Left colon (tissue), 2 donors: ENCODE data around the gene RPUSD2. TPM values are rescaled to one million over a fixed set of nuclear protein-coding genes. Genes with fewer than 3 reads are reported as not detected.
A peak's percentile ranks its signal among the peaks of the same experiment; 100 is the strongest.
"Not testable (repeated sequence)": the region's sequence is repeated elsewhere in the genome, so short reads cannot be mapped to it uniquely, and the experiment has no call there.

ENCODE experiments used
- ATAC-seq: fragments of 200-7000 bp; cut with Tn5 transposase; one replicate; pipeline ENCODE4 v1.9.1; 2020; ENCODE audit warnings: mild to moderate bottlenecking, moderate library complexity
- DNase-seq, 2 donors: peaks; one replicate each; pipeline ENCODE4 v3.0.0-alpha.2; 2020
- intact Hi-C, 2 donors: fragments of 100-400 bp; cut with DNase I in 1 of 2; cut with micrococcal nuclease in 1 of 2; formaldehyde crosslinking; loops; one replicate each; pipeline versions ENCODE4 v1.11.2 to v1.14.0; 2022; cut with DNase I, micrococcal nuclease
- total RNA-seq, 2 donors: library from RNA; stranded (reverse); fragmentation: NEBNext Ultra II Directional; extraction: Animal tissue kit (Norgen Biotek cat#: 25700); gene quantifications; one replicate each; pipeline ENCODE4 v1.2.1, GENCODE V29; 2021
- donor health status: DM: no; HTN: no; CAD: no.
- donor health status: DM: yes; HTN: yes; CAD: no.

RPUSD2 gene
- total RNA-seq, 2 donors from 2014 or later = 9.0 to 9.9 TPM

GRCh38 chr15:40563426-40563825 lies 5.7 kb upstream of the RPUSD2 start:
- DNase-seq (no peak), ATAC-seq (no peak)
- intact Hi-C loops = no loop called here

GRCh38 chr15:40564591-40565332 lies 4.3 kb upstream of the RPUSD2 start, which contains the start of gene CCDC32:
Gene CCDC32, minus strand, starts transcription at chr15:40565042. Its CDS starts 2,027 bp downstream, at chr15:40563015.
- ATAC-seq = peak; percentile 92
- intact Hi-C loops = no loop called here

DNA sequence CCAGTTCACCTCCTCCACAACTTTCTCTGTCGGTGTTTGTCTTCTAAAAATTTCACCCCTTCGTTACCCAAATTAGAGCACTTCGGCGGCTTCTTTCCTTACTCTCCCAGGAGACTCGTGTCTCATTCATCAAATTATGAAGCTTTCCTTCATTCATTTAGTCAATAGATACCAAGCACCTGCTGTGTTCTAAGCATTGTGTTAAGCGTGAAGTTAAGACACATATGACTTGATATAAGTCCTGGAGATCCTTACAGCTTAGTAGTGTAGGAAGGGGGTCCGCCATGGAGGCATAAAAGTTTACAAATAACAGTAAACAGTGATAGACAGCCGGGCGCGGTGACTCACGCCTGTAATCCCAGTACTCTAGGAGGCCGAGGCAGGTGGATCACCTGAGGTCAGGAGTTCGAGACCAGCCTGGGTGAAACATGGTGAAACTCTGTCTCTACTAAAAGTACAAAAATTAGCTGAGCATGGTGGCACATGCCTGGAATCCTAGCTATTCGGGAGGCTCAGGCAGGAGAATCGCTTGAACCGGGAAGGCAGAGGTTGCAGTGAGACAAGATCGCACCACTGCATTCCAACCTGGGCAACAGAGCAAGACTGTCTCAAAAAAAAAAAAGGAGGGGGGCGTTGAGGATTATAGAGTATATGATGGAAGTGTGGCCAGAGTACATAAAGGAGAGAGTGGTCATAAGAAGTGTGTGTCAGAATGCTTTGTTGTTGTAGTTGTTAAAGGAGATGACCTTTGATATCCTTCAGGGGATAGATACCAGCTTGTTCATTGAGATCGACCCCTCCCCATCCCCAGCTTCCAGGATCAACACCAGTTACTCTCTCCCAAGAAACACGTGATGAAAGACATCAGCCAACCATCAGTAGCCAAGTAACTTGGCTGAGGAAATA lies 3.5 kb upstream of the RPUSD2 start:
- DNase-seq (peak in 1 of 2 donors; percentile 39), ATAC-seq (no peak)
- intact Hi-C loops = no loop called here

More at GRCh38 chr15:40564591-40565332, 4.3 kb upstream of the RPUSD2 start, which contains the start of gene CCDC32:
- peak; percentile 96 to 99 for DNase-seq

DNA sequence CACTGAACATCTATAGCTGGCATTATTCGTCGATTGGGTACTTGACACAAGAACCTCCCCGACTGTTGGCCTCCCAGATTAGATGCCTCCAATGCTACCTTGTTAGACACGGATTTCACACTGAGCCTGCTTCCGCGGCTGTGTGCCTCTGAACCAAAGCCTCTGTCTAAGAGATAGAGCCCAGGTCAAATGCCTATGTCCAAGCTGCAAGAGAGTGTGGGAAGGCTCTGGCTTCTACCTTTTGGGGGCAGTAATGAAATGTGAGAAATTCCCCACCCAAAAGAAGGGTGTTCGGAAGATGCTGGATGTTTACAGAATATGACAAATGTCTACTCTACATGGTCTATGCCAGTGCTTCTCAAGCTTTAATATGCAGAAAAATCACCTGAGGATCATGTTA lies 2.0 kb upstream of the RPUSD2 start:
- DNase-seq = no peak
- intact Hi-C loops = no loop called here
- no peak for ATAC-seq

- DNase-seq = no peak
- intact Hi-C loops = no loop called here
- ATAC-seq = no peak
Measured at GRCh38 chr15:40575113-40575512, 6.0 kb downstream of the RPUSD2 start.

- DNase-seq, intact Hi-C loops, ATAC-seq: not testable (repeated sequence)
Measured at GRCh38 chr15:40576914-40577313, 7.8 kb downstream of the RPUSD2 start.

- ATAC-seq = peak; percentile 90
- intact Hi-C loops = no loop called here
- DNase-seq = no peak
Measured at GRCh38 chr15:40578892-40579291, 9.8 kb downstream of the RPUSD2 start.

- intact Hi-C loops, DNase-seq, ATAC-seq: not testable (repeated sequence)
Measured at GRCh38 chr15:40581796-40582195, 12.7 kb downstream of the RPUSD2 start.

DNA sequence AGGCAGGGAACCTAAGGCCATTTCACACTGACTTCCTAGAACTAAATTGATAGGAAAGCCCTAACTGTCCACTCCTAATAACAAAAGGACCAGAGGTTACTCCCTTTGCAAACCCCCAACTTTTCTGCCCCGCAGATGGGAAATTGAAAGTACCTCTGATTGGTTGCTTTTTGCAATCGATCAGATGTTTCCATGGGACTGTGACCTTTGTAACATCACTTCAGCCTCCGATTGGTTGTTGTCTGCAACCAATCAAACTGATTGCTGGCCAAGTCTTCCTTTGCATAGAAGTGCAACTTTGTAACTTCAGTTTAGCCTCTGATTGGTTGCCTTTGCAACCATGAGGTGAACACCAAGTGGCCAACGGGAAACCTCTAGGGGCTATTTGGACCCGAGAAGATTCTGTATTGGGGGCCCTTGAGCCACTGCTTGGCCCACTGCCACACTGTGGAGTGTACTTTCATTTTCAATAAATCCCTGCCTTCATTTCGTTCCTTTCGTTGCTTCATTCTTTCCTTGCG lies 13.7 kb downstream of the RPUSD2 start:
- intact Hi-C loops = no loop called here
- ATAC-seq (peak; percentile 58), DNase-seq (no peak)

DNA sequence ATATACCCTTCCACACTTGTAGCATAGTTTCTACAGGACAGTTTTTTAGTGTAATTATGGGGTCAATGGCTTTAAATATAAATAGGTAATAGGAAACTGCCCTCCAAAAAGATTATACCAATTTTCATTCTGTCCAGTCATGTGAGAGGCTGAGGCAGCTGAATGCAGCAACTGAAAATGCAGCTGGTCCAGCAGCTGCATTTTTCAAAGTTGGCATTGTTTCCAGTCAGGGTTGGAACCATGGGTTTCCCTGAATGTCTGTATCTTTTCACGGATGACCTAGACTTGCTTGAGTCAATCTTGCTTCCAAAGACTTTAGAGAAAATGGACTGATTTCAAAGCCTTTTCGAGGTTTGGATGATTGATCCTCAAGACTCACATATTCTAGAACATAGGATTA lies 15.1 kb downstream of the RPUSD2 start:
- DNase-seq (no peak), ATAC-seq (no peak)
- intact Hi-C loops = no loop called here

DNA sequence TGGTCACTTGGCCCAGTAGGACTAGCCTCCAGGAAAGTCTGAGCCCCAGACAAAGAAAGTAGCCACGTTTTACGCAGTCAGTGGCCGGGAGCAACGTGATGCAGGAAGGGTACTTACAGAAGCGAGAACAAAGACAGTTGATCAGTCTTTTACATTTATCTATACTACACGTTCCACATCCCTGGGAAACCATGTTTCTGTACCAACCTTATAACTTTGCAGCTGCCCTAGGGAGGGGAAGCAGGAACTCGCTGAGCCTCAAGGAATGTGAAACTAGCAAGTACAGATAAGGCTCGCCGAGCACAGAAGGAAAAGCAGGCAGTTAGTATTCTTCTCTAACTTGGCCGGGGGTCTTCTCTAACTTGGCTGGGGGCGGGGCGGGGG lies 21.6 kb downstream of the RPUSD2 start:
- intact Hi-C loops = no loop called here
- no peak for DNase-seq
- no peak for ATAC-seq

GRCh38 chr15:40591389-40591788 lies 22.3 kb downstream of the RPUSD2 start:
- intact Hi-C loops = no loop called here
- no peak for ATAC-seq
- no peak for DNase-seq

DNA sequence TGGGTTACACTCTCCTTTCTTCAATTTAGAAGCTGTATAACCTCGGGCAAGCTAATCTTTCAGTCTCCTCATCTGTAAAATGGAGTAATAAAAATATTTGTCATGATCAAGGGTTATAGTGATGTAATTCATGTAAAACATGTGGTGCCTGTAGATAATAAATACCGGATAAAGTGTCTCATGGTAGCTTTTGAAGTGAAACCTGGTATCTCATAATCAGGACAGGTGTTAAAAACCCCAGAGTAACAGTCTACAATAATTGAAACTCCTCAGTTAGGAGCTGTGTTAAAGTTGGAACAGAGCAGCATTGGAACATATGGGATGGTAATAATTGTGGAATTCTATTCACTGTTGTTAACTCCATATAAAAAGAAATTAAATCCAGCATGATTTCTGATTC lies 24.1 kb downstream of the RPUSD2 start:
- no peak for DNase-seq
- intact Hi-C loops = no loop called here

DNA sequence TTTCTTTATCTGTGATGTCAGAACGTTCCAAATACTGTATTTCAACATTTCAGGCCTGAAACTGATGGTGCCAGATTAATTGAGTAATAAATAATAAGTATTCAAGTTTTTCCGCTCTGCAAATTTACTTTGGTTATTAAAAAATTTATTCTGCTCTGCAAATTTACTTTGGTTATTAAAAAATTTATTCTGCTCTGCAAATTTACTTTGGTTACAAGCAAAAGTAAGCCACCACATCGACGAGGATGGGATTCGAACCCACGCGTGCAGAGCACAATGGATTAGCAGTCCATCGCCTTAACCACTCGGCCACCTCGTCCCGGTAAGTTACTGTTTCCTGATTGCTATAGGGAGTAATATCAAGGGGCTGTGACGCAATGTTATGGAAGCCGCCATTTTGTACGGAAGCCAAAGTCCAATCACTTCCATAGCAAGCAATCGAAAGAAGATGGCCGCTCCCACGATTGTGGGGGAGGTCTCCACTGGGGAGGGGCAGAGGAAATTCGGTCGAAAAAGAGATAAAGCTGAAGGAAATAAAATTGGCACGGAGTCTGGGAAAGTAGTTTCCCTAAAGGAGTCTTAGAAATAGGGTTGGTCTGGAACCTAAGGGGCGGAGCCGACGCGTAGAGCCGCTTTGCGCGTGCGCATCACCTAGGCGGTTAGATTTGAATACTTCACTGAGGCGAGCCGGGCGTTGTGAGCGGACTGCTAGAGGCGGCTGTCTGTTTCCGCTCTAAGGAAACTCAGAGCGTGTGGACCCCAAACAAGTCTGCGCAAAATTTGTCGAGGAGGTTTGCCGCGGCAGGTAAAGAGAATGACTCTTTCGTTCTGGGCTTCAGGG lies 24.7 kb downstream of the RPUSD2 start, which contains the start of gene KNL1:
TSS of gene KNL1 (plus strand) at position 662 of the 841 bp plus-strand sequence. CDS start 8,683 bp downstream, outside the sequence.
- ATAC-seq = peak; percentile 88
- peak; percentile 88 to 90 for DNase-seq
- intact Hi-C loops = no loop called here

More for the DNA sequence above, 24.1 kb downstream of the RPUSD2 start:
- ATAC-seq = no peak

DNA sequence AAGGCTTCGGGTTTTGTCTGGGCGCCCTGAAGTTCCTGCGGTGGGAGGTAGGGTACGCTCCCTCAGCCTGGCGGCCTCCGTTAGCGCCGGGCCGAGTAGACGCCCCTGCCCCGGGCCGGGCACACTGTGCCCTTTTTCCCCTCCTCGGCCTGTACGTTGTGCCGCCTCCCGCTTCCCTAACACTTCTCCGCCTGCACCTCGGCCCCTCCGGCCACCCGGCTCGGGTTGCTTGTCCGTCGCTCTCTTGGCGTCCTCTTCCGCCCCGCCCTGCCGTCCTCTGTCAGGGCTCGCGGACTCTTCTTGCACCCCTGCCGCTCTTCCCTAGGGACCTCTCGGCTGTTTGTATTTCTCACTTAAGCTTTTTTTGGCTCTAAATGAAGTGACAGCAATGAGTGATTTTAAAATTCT lies 25.3 kb downstream of the RPUSD2 start:
- peak; percentile 80 for ATAC-seq
- peak; percentile 65 to 76 for DNase-seq
- intact Hi-C loops = no loop called here

- DNase-seq = no peak
- intact Hi-C loops = no loop called here
- ATAC-seq = no peak
Measured at GRCh38 chr15:40595219-40595618, 26.1 kb downstream of the RPUSD2 start.

GRCh38 chr15:40595773-40596172 lies 26.7 kb downstream of the RPUSD2 start:
- intact Hi-C loops = no loop called here
- ATAC-seq (no peak), DNase-seq (no peak)

- ATAC-seq = no peak
- no peak for DNase-seq
- intact Hi-C loops = no loop called here
Measured at GRCh38 chr15:40597024-40597423, 27.9 kb downstream of the RPUSD2 start.

GRCh38 chr15:40598126-40598525 lies 29.0 kb downstream of the RPUSD2 start:
- DNase-seq (no peak), ATAC-seq (no peak)
- intact Hi-C loops = no loop called here
